ENCODE measurements around the gene EIF4G3.
"Not testable (repeated sequence)": the region's sequence is repeated elsewhere in the genome, so short reads cannot be mapped to it uniquely, and the experiment has no call there.

The EIF4G3 gene

DNA sequence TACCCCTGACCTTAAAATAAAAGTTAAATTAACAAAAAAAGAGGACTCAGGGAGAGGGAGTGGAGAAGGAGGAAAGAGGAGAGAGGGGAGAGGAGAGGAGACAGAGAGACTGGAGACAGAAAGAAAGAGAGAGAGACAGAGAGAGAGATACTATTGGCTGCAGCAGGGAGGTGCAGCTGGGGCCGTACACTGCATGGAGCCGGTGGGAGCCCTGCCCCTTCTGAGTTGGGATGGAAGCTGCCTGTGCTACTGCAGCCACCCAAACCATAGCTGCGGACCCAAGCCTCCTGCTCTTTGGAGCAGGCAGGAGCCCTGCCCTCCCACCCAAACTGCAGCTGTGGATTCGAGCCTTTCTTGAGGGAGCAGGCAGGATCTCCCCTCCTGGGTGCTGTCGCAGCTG lies 356.9 kb downstream of the EIF4G3 start:
- H3K27ac ChIP-seq (ENCODE audit: low read depth, low read length): no peak overlapping the region
- H3K9ac ChIP-seq (ENCODE audit: low read depth, low read length): no peak overlapping the region
- peaks cover 48% of the 10 kb centered on the region for H3K36me3 ChIP-seq (ENCODE audit: insufficient read depth, low read length)
- no peaks in the 10 kb centered on the region for H3K9me3 ChIP-seq (ENCODE audit: insufficient read depth, low read depth, low read length)
- no peaks in the 10 kb centered on the region for H3K27me3 ChIP-seq (ENCODE audit: insufficient read depth, low read length)
- 91% methylated on average over 5 of the region's 5 CpGs for WGBS
- H3K4me1 ChIP-seq (ENCODE audit: insufficient read depth, low read length): no peaks in the 10 kb centered on the region
- no peak overlapping the region for H3K4me3 ChIP-seq (ENCODE audit: low read length)

DNA sequence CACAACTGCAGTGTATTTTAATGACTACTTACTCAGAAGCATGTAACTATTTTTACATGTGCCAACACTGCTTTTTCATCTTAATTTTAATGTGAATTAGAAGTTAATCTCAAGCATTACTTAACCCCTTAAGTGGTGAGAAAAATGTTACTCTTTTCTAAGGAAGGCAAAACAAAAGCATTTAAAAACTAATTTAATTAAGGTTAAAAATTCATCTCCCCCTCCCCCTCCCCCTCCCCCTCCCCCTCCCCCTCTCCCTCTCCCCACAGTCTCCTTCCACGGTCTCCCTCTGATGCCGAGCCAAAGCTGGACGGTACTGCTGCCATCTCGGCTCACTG lies 362.2 kb downstream of the EIF4G3 start:
- Histone ChIP-seq H3K36me3 (ENCODE audit: insufficient read depth, low read length) (peaks cover 59% of the 10 kb centered on the region), H3K9me3 (ENCODE audit: insufficient read depth, low read depth, low read length) (no peaks in the 10 kb centered on the region), H3K27me3 (ENCODE audit: insufficient read depth, low read length) (no peaks in the 10 kb centered on the region), H3K27ac (ENCODE audit: low read depth, low read length) (no peak overlapping the region), H3K4me1 (ENCODE audit: insufficient read depth, low read length) (no peaks in the 10 kb centered on the region), H3K4me3 (ENCODE audit: low read length) (no peak overlapping the region), H3K9ac (ENCODE audit: low read depth, low read length) (no peak overlapping the region)
- no CpG with 5 or more reads among the region's 4 CpGs for WGBS

DNA sequence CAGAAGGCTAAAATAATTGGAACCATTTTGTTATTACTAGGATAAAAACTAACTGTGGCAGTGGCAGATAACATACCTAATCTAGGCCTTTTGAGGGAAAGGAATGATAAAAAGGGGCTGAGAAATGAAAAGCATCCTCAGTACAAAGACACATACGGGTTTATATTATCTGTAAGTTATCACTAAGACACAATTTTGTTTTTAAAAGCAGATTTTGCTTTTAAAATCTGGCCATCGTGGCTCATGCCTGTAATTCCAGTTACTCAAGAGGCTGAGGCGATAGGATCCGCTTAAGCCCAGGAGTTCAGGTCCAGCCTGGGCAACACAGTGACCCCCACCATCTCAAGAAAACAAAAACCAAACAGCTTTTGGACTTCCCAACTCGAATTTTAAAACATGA lies 364.8 kb downstream of the EIF4G3 start:
- WGBS: 93% methylated on average over 4 of the region's 5 CpGs
- H3K9me3 ChIP-seq (ENCODE audit: insufficient read depth, low read depth, low read length): no peaks in the 10 kb centered on the region
- no peak overlapping the region for H3K9ac ChIP-seq (ENCODE audit: low read depth, low read length)
- H3K4me3 ChIP-seq (ENCODE audit: low read length): no peak overlapping the region
- H3K4me1 ChIP-seq (ENCODE audit: insufficient read depth, low read length): no peaks in the 10 kb centered on the region
- H3K36me3 ChIP-seq (ENCODE audit: insufficient read depth, low read length): peaks cover 51% of the 10 kb centered on the region
- H3K27me3 ChIP-seq (ENCODE audit: insufficient read depth, low read length): no peaks in the 10 kb centered on the region
- H3K27ac ChIP-seq (ENCODE audit: low read depth, low read length): no peak overlapping the region

DNA sequence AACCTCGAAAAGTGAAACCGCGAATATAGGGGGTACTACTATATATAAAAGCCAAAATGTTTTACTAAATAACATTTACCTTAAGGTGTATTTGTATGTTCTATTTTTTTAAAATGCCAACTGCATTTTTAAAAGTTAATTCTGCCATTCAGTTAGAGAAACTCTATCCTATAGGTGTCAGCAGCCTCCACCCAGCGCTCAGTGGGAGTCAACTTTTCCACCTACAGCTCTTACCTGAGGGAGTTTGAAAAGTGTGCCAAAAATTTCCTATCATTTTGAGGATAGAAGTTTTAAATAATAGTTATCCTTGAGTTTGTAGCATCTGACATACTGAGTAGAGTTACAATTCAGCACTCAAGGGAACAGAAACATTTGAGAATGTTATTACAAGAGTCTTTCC lies 383.5 kb downstream of the EIF4G3 start:
- no peaks in the 10 kb centered on the region for H3K9me3 ChIP-seq (ENCODE audit: insufficient read depth, low read depth, low read length)
- no peak overlapping the region for H3K9ac ChIP-seq (ENCODE audit: low read depth, low read length)
- no peak overlapping the region for H3K27ac ChIP-seq (ENCODE audit: low read depth, low read length)
- H3K36me3 ChIP-seq (ENCODE audit: insufficient read depth, low read length): no peaks in the 10 kb centered on the region
- 100% methylated on average over 1 of the region's 4 CpGs for WGBS
- no peaks in the 10 kb centered on the region for H3K27me3 ChIP-seq (ENCODE audit: insufficient read depth, low read length)
- no peak overlapping the region for H3K4me3 ChIP-seq (ENCODE audit: low read length)
- H3K4me1 ChIP-seq (ENCODE audit: insufficient read depth, low read length): peaks cover 2% of the 10 kb centered on the region; the same call in 1 of the 2 replicates

DNA sequence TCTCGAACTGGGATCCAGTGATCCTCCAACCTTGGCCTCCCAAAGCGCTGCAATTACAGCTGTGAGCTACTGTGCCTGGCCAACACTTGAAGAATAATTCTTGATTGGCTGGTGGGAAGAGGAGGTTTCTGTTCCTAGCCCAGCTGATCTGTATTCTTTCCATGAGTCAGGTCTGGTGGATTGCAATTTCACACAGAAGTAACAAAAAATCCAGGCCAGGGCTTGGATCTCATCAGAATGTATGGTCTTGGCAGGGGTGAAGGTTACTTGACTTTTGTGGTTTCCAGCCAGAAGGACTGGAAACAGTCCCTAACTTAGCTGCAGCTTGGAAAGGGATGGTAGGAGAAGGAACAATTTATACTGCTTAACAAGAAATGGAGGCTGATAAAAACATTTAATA lies 384.5 kb downstream of the EIF4G3 start:
- no peaks in the 10 kb centered on the region for H3K9me3 ChIP-seq (ENCODE audit: insufficient read depth, low read depth, low read length)
- H3K4me3 ChIP-seq (ENCODE audit: low read length): no peak overlapping the region
- no peak overlapping the region for H3K27ac ChIP-seq (ENCODE audit: low read depth, low read length)
- no peak overlapping the region for H3K9ac ChIP-seq (ENCODE audit: low read depth, low read length)
- no peaks in the 10 kb centered on the region for H3K36me3 ChIP-seq (ENCODE audit: insufficient read depth, low read length)
- H3K4me1 ChIP-seq (ENCODE audit: insufficient read depth, low read length): peaks cover 5% of the 10 kb centered on the region; the same call in 1 of the 2 replicates
- H3K27me3 ChIP-seq (ENCODE audit: insufficient read depth, low read length): no peaks in the 10 kb centered on the region
- WGBS: 91% methylated on average over 2 of the region's 2 CpGs

DNA sequence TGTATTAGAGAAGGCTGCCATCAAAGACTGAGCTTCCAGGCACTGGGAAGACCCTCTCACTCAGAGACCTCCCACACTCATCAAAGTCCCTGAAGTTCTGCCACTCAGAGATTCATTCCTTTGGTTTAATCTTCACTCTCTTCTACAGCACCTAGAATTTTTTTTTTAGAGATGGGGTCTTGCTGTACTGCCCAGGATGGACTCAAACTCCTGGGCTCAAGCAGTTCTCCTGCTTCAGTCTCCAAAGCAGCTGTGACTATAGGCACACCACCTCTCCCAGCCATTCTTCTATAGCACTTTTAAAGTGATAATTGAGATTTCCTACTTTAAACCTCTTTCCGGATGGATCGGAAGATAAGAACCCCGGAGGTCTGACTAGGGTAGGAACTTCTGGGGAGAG lies 385.9 kb downstream of the EIF4G3 start:
- Histone ChIP-seq H3K4me3 (ENCODE audit: low read length) (no peak overlapping the region), H3K4me1 (ENCODE audit: insufficient read depth, low read length) (peaks cover 5% of the 10 kb centered on the region; the same call in 1 of the 2 replicates), H3K36me3 (ENCODE audit: insufficient read depth, low read length) (no peaks in the 10 kb centered on the region), H3K9ac (ENCODE audit: low read depth, low read length) (no peak overlapping the region), H3K27ac (ENCODE audit: low read depth, low read length) (no peak overlapping the region), H3K27me3 (ENCODE audit: insufficient read depth, low read length) (no peaks in the 10 kb centered on the region), H3K9me3 (ENCODE audit: insufficient read depth, low read depth, low read length) (no peaks in the 10 kb centered on the region)
- 93% methylated on average over 3 of the region's 3 CpGs for WGBS

DNA sequence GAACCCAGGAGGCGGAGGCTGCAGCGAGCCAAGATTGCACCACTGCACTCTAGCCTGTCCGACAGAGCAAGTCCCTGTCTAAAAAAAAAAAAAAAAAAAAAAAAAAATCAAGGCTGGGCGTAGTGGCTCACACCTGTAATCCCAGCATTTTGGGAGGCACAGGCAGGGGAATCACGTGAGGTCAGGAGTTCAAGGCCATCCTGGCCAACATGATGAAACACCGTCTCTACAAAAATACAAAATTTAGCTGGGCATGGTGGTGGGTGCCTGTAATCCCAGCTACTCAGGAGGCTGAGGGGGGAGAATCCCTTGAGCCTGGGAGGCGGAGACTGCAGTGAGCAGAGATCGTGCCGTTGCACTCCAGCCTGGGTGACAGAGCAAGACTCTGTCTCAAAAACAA lies 387.1 kb downstream of the EIF4G3 start:
- H3K36me3 ChIP-seq (ENCODE audit: insufficient read depth, low read length); H3K9me3 ChIP-seq (ENCODE audit: insufficient read depth, low read depth, low read length); H3K27ac ChIP-seq (ENCODE audit: low read depth, low read length); H3K4me3 ChIP-seq (ENCODE audit: low read length); H3K27me3 ChIP-seq (ENCODE audit: insufficient read depth, low read length); H3K9ac ChIP-seq (ENCODE audit: low read depth, low read length): not testable (repeated sequence)
- H3K4me1 ChIP-seq (ENCODE audit: insufficient read depth, low read length): peaks cover 13% of the 10 kb centered on the region
- 94% methylated on average over 9 of the region's 9 CpGs for WGBS

DNA sequence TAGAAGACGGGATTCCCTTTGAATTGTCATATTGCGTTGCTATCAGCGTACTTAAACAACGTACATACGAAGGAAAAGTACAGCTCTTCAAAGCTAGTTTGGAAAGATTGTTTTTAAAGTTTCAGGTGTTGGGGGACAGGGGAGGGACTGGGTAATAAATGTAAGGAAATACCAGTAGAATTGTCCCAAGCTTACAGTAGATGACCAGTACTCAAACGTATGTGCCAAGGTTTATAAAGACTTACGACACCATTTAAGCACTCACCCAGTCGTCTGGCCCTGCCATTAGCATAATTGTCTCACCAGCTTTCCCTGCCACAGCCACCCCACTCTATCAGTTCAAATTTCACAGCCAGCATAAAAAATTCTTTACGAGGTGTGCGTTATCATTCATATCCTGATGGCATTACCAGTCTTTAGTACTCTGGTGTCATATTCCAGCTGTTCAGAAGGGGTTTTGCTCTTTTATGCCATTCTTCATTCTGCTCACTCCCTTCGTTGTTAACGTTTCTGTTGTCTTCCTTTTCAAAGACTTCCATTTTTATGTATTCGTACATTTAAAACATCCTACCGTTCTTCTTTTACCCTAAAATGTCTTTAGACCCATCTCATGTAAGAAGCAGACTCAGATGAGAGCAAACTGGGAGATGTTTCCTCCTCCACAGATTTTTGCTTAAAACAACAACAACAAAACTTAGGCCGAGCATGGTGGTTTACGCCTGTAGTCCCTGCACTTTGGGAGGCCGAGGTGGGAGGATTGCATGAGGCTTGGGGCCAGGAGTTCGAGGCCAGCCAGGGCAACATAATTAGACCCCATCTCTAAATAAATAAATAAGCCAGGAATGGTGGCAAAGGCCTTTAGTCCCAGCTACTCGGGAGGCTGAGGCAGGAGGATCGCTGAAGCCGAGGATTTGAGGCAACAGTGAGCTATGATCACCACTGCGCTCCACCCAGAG lies 388.6 kb downstream of the EIF4G3 start:
- Histone ChIP-seq H3K27ac (ENCODE audit: low read depth, low read length) (peak overlapping the region; percentile 98), H3K27me3 (ENCODE audit: insufficient read depth, low read length) (no peaks in the 10 kb centered on the region), H3K9ac (ENCODE audit: low read depth, low read length) (peak overlapping the region; percentile 94), H3K9me3 (ENCODE audit: insufficient read depth, low read depth, low read length) (no peaks in the 10 kb centered on the region), H3K36me3 (ENCODE audit: insufficient read depth, low read length) (no peaks in the 10 kb centered on the region), H3K4me1 (ENCODE audit: insufficient read depth, low read length) (peaks cover 13% of the 10 kb centered on the region), H3K4me3 (ENCODE audit: low read length) (peak overlapping the region; percentile 86)
- 48% methylated on average over 22 of the region's 22 CpGs for WGBS

DNA sequence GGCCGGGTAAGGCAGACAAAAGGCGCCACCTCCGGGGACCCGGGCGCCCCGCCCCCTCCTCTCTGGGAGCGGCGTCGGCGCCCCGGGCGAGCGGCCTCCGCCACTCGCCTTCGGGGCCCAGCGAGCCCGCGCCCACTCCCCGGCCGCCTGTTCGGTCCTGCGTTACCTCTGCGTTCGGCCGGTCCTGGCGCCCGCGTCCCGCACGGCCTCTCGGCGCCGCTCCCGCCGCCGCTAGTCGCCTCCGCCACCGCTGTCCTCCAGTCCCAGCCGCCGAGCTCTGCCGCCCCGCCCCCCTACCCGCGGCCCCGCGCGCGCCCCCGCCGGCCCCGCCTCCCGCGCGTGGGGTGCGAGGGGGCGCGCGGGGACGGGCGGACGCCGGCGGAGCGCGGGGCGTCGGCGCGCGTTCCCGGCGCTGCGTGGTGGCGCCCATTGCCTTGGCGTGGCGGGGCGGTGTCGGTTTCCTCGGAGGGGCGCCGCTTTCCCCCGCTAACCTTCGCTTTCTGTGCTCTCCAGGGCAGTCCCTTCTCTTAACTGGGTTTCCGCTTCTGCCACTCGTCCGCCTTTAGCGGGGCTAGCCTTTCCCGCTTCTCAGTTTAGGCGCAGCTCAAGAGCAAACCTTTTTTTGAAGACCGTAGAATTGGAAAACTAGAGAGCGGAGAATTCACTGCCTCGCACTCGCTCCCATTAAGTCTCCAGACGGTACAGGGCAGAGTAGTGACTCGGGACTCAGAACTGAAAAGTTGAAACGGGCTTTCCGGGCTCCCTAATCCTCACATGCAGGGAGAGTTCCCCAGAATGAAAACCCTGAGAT lies 389.5 kb downstream of the EIF4G3 start, which contains the start of gene HP1BP3:
Gene HP1BP3 (minus strand): TSS at position 279 of the 811 bp plus-strand sequence. CDS start 6,867 bp downstream, outside the sequence.
- H3K4me3 ChIP-seq (ENCODE audit: low read length): peak within 1 kb of the TSS; percentile 86
- peak within 1 kb of the TSS; percentile 94 for H3K9ac ChIP-seq (ENCODE audit: low read depth, low read length)
- no peaks in the 10 kb centered on the region for H3K36me3 ChIP-seq (ENCODE audit: insufficient read depth, low read length)
- WGBS: under 1% methylated on average over 99 of the region's 99 CpGs
- H3K27me3 ChIP-seq (ENCODE audit: insufficient read depth, low read length): no peaks in the 10 kb centered on the region
- no peaks in the 10 kb centered on the region for H3K9me3 ChIP-seq (ENCODE audit: insufficient read depth, low read depth, low read length)
- peak within 1 kb of the TSS; percentile 98 for H3K27ac ChIP-seq (ENCODE audit: low read depth, low read length)
- H3K4me1 ChIP-seq (ENCODE audit: insufficient read depth, low read length): peaks cover 13% of the 10 kb centered on the region

DNA sequence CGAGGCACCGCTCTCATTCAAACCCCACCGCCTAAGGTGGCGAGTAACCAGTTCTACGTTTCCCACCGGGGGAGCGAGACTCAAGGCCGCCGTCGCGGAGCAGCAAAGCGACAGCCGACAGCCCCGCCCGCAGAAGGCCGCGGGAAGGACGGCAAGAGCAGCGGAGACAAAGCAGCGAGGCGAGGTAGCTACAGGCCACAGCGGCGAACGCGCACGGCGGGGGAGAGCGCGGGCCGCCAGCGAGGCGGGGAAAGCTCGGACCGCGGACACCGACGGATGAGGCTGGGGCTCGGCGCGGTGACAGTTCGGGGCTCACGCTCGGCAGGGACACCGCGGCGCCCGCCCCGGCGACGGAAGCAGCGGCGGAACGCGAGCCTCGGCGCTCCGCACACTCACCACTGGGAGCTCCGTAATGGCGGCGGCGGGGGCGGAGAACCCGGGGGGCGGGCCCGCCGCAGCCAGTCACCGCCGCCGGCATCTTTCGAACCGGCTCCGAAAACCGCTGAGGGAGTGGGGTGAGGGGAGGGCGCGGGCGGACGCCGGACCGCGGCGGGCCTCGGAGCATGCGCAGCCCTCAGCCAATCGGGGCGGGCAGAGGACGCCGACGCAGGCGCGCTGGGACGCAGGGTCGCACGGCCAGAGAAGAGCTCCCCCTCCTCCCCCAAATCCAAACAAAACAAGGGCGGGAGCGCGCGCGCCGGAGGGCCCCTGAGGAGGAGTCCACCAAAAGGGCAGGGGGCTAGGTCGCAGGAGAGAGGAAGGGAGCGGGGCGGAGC lies 390.3 kb downstream of the EIF4G3 start:
- Histone ChIP-seq H3K36me3 (ENCODE audit: insufficient read depth, low read length) (no peaks in the 10 kb centered on the region), H3K9ac (ENCODE audit: low read depth, low read length) (peak overlapping the region; percentile 94), H3K9me3 (ENCODE audit: insufficient read depth, low read depth, low read length) (no peaks in the 10 kb centered on the region), H3K27me3 (ENCODE audit: insufficient read depth, low read length) (no peaks in the 10 kb centered on the region), H3K4me1 (ENCODE audit: insufficient read depth, low read length) (peaks cover 13% of the 10 kb centered on the region), H3K4me3 (ENCODE audit: low read length) (peak overlapping the region; percentile 86), H3K27ac (ENCODE audit: low read depth, low read length) (peak overlapping the region; percentile 98)
- WGBS: under 1% methylated on average over 102 of the region's 102 CpGs
